CD4-positive, alpha-beta T cell treated with Interleukin-17A for 1 hour (primary cell): ENCODE measurements around the gene ZNF57.
"Not testable (repeated sequence)": the region's sequence is repeated elsewhere in the genome, so short reads cannot be mapped to it uniquely, and the experiment has no call there.

ENCODE experiments used
- DNase-seq: peaks from one replicate; pipeline ENCODE4 v3.0.0-alpha.2; 2020

Gene ZNF57

GRCh38 chr19:2900296-2901252 is at the start of gene ZNF57:
Gene ZNF57 (plus strand): TSS chr19:2900928. CDS start chr19:2901046, 118 bp downstream.
- DNase-seq = peak; percentile 98

DNA sequence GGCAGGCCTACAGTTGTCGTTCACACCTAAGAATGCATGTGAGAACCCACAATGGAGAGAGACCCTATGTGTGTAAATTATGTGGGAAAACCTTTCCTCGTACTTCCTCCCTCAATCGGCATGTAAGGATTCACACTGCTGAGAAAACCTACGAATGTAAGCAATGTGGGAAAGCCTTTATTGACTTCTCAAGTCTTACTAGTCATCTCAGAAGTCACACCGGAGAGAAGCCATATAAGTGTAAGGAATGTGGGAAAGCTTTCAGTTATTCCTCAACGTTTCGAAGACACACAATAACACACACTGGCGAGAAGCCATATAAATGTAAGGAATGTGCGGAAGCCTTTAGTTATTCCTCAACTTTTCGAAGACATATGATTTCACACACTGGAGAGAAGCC is 48.1 kb upstream of the ZNF57 start:
- no peak for DNase-seq

- no peak for DNase-seq
Observed at GRCh38 chr19:2853015-2853606, 47.6 kb upstream of the ZNF57 start.

DNA sequence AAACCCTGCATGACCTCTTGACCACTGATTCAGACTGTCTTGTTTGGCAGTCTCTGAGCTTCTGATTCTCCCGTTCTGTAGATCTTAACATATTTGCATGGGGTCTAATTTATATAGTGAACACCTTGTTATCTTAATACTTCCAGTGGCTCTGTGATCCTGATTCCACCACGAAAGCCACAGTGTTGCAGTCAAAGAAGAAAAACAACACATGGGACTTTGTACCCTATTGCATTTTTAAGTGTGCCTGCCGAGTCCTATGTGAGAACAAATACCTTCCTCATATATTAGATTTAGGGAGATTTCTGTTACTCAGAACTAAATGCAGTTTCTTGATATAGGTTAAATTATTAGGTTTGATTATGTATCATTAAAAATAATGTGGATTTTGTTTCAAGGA is 45.9 kb upstream of the ZNF57 start:
- no peak for DNase-seq

DNA sequence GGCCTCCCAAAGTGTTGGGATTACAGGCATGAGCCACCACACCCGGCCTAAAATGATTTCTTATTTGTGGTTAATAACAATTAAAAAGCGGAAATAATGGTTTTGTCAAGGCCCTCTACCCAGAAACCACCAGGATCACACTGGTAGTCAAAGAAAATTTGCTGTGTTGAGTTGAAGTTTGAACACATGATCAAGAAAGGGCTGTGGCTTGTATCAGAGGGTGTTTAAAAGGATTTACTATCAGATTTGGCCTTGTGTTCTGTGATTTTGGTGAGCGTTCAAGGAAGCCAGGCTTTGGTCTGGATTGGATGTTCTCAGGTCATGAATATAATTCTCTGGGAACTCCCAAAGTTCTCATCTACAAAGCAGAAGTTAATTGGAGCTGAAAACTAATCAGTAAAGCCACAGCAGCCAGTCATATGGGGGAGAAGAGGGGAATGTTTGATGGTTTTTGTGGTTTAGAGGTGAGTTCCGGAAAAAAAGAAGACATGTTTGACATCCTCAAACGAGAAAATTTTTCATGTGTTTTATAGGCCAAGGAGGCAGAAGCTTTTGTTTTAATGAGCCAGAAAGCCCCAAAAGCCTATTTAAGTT is 44.2 kb upstream of the ZNF57 start:
- DNase-seq = peak; percentile 64

- DNase-seq = no peak
Observed at GRCh38 chr19:2858864-2859263, 41.9 kb upstream of the ZNF57 start.

DNA sequence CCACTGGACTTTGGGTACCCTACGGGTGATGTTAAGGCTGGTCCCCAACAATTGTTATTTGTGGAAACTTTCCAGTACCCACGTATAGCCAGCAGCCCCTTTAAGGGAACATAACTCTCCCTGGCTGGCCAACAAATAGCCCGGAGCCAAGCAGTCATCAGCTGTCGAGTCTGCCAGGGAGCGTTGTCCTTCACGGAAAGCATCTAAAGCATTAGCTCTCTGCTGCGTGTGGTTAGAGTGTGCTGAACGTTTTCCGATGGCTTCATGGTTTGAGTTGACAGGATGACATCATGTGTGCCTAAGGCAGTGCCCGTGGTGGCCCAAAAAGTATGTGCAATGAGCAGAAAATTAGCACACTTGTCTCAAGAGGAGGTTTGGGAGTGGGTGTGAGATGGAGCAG is 36.9 kb upstream of the ZNF57 start:
- no peak for DNase-seq

- no peak for DNase-seq
Observed at GRCh38 chr19:2865334-2866100, 35.2 kb upstream of the ZNF57 start.

DNA sequence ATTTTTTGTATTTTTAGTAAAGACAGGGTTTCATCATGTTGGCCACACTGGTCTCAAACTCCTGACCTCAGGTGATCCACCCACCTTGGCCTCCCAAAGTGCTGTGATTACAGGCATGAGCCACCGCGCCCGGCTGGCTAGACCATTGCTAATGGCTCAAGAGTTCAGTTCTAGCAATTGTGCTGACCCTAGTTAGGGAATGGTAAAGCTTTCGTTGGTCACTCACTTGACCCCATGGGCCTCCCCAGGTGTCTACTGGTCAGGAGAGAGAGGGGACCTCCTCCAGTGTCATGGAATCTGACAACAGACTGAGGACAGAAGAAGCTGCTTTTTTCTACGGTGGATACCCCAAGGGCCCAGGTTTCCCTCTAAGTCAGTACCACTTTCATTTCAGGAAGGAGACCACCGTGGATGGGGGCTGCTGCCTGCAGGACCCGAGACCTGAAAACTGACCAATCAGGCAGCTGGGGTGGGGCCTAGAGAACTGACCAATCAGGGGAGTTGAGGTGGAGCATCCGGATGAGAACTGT is 34.2 kb upstream of the ZNF57 start:
- DNase-seq = no peak

DNA sequence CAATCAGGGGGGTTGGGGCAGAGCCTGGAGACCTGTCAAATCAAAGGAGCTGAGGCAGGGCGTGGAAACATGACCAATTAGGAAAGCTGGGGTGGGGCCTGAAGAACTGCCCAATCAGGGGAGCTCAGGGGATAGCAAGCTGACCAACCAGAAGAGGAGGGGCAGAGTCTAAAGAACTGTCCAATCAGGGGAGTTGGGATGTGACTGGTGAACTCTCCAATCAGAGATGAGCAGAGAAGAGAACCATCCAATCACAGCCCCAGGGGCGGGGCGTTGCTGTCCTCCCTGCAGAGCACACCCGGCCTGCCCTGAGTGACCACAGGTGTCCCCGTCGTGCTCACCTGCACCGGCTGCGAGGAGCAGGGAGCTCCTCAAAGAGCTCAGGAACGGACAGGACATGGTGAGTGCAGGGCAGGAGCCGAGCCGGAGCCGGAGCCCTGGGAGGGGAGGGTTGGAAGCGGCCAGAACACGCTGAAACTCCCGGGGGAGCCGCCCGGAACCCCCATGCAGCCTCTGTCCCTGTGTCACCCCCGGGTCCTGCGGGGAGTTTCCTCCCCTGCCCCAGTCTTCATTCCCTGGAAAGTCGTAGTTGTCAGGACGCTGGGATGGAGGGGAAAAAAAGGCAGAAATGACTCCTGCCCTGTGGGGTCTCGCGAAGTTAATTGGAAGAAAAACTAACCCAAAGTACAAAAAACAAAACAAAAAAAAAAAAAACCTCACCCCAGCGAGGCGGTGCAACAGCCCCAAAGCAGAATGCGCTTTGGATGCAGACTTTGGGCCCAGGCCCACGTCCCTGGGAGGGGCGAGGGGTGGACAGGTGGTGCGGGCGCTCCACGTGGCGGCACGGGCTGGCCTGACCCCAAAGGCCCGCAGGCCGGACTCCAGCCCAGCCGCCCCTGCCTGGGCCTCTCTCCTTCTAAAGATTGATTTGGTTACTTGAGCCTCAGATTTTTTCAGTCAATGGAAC is 33.4 kb upstream of the ZNF57 start, which contains the start of gene ZNF556:
TSS of gene ZNF556 (plus strand) at position 311 of the 967 bp plus-strand sequence. CDS start at position 398, 87 bp downstream.
- no peak for DNase-seq

GRCh38 chr19:2869618-2870017 is 31.1 kb upstream of the ZNF57 start:
- no peak for DNase-seq

GRCh38 chr19:2872175-2872574 is 28.6 kb upstream of the ZNF57 start:
- DNase-seq = peak; percentile 21

- no peak for DNase-seq
Observed at GRCh38 chr19:2877398-2878331, 23.1 kb upstream of the ZNF57 start.

DNA sequence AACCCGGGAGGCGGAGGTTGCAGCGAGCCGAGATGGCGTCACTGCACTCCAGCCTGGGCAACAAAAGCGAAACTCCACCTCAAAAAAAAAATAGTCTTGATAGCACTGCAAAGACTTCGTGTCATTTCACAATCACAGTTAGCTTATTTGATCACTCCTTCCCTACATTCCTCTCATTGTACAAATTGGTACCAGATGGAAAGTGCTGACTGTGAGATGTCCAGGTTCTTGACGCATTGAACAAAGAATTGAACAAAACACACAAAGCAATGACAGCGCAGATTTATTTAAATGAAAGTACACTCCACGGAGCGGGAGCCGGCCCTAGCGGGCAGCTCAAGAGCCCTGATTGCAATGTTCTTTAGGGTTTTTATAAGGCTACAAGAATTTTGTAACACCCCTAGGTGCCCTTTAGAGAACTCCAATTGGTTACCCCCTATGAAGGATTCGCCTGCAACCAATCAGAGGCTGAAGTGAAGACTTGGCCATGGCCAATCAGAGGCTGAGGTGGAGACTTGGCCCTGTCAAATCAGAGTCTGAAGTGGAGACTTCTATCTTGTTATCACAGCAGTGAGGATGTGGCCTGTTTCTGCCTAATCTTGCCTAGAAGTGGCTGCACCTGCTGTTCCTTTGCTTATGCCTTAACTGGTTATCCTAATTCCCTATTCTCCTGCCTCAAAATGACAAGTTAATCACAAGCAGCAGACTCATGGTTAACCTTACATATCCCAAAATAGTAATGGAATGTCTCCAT is 16.9 kb upstream of the ZNF57 start:
- DNase-seq = no peak

DNA sequence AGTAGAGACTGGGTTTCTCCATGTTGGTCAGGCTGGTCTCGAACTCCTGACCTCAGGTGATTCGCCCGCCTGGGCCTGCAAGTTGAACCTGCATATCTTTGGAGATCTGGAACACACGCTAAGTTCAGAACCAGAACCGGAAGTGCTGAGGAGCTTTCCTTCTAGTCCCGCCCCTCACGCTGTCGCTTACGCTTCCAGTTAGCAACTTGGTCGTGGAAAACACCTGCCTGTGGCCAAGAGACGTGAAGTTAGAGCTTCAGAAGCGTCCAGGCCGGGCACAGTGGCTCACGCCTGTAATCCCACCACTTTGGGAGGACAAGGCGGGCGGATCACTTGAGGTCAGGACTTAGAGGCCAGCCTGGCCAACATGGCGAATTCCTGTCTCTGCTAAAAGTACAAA is 15.0 kb upstream of the ZNF57 start:
- no peak for DNase-seq

DNA sequence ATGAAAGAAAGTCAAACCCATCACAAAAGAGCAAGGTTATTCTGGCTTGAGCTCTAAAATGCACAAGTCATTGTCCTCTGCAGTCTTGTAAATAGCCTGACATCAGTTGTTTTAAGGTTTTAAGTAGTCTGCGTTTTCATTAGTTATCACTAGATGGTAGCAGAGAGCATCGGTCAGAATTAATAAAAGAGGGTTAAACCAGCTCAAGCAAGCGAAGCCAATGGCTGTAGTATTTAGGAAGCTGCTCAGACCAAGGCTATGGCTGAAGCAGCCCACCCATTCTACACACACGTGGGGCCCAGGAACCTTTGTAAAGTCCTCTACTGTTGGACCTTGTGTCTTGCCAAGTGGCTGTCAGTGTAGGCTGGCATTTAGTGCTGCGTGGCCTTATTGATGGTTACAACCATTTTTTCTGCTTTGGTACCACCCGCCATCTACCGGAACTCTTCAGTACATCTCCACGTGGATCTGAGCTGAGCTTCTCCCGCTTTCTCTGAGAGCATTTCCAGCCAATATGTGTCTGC is 13.3 kb upstream of the ZNF57 start:
- peak; percentile 60 for DNase-seq

DNA sequence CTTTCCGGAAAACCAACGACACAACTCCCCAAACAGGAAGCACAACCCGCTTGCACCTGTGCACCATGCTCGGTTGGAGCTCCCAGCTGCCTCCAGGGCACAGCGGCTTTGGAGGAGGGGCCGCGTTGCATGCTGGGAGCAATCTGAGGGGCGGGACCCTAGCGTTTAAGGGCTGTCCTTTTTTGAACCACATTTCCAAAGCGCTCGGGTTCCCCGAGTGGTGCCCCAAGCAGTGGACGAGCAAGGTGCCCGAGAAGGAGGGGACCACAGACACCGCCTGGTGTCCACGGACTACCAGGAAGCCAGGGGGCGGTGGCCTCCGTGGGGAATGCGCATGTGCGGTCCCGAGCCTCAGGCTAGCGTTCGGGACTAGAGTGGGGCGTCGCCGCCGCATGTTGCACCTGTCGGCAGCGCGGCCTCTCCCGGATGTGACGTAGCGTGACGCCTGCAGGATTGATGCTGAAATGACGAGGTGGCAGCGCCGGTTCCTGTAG is 11.9 kb upstream of the ZNF57 start:
- DNase-seq = peak; percentile 68

- not testable (repeated sequence) for DNase-seq
Observed at GRCh38 chr19:2890531-2890930, 10.2 kb upstream of the ZNF57 start.

DNA sequence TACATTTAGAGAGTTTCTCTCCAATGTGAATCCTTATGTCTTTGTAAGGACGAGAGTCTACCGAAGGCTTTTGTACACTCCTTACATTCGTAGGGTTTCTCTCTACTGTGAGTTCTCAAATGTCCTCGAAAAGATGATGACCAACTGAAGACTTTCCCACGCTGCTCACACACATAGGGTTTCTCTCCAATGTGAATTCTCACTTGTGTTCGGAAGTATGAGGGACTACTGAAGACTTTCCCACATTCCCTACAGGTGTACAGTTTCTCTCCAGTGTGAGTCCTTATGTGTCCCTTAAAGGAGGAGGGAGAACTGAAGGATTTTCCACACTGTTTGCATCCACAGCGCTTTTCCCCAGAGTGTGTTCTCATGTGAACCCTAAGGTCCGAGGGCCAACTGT is 4.0 kb upstream of the ZNF57 start:
- DNase-seq = no peak
